Mucosa of gallbladder (tissue), 1 donor: ENCODE measurements around the gene PPIA. TPM values are rescaled to one million over a fixed set of nuclear protein-coding genes. Genes with fewer than 3 reads are reported as not detected.
"Not testable (repeated sequence)": the region's sequence is repeated elsewhere in the genome, so short reads cannot be mapped to it uniquely, and the experiment has no call there.

Experiments
- DNase-seq: peaks from one replicate; pipeline ENCODE4 v3.0.0-alpha.2; 2020; ENCODE audit warnings: low spot score
- total RNA-seq: library from RNA; stranded (reverse); gene quantifications from one replicate; pipeline ENCODE4 v1.2.1, GENCODE V29; 2021
- donor health status: DM: no; HTN: no; CAD: no.

The PPIA gene
- total RNA-seq, 1 donor from 2014 or later, result 923 TPM

GRCh38 chr7:44827567-44827966 lies 31.1 kb downstream of the PPIA start:
- no peak for DNase-seq

GRCh38 chr7:44838751-44839150 lies 42.3 kb downstream of the PPIA start:
- DNase-seq, result no peak

GRCh38 chr7:44842675-44843074 lies 46.2 kb downstream of the PPIA start:
- DNase-seq, result not testable (repeated sequence)

- DNase-seq, result not testable (repeated sequence)
Measured at GRCh38 chr7:44843440-44843839, 47.0 kb downstream of the PPIA start.

GRCh38 chr7:44845451-44845850 lies 49.0 kb downstream of the PPIA start:
- no peak for DNase-seq

GRCh38 chr7:44846390-44846789 lies 49.9 kb downstream of the PPIA start:
- DNase-seq, result not testable (repeated sequence)

- no peak for DNase-seq
Measured at GRCh38 chr7:44846816-44847508, 50.5 kb downstream of the PPIA start.

- DNase-seq, result peak; percentile 89
Measured at GRCh38 chr7:44847509-44847919, 51.0 kb downstream of the PPIA start.

GRCh38 chr7:44847920-44848634 lies 51.6 kb downstream of the PPIA start, which contains the start of gene H2AZ2:
TSS of gene H2AZ2 (minus strand) at chr7:44848087. CDS start at chr7:44847971, 116 bp downstream.
- peak; percentile 100 for DNase-seq

- DNase-seq, result no peak
Measured at GRCh38 chr7:44849259-44849884, 52.9 kb downstream of the PPIA start.

GRCh38 chr7:44849885-44850544 lies 53.5 kb downstream of the PPIA start:
- DNase-seq, result no peak

- DNase-seq, result no peak
Measured at GRCh38 chr7:44852590-44852989, 56.1 kb downstream of the PPIA start.

Other genes with a start within 250 kb of the PPIA start
- 53.3 TPM for gene DDX56, start 222.8 kb upstream of the PPIA start, total RNA-seq
- 136 TPM for gene TMED4, start 214.4 kb upstream of the PPIA start, total RNA-seq
- 114 TPM for gene OGDH, start 190.1 kb upstream of the PPIA start, total RNA-seq
- gene ZMIZ2, start 47.8 kb upstream of the PPIA start, total RNA-seq, result 109 TPM
- gene H2AZ2, start 51.4 kb downstream of the PPIA start, total RNA-seq, result 157 TPM
- gene PURB, start 88.8 kb downstream of the PPIA start, total RNA-seq, result 21.9 TPM
- gene MYO1G, start 182.3 kb downstream of the PPIA start, total RNA-seq, result 6.0 TPM
- gene CCM2, start 203.5 kb downstream of the PPIA start, total RNA-seq, result 36.4 TPM